Activated T-cell treated with anti-CD3 and anti-CD28 coated beads for 48 hours (primary cell): Measurements from ENCODE around the gene PSG4.
"Not testable (repeated sequence)": the region's sequence is repeated elsewhere in the genome, so short reads cannot be mapped to it uniquely, and the experiment has no call there.

Experiments
- DNase-seq: peaks from one replicate; pipeline ENCODE4 v3.0.0-alpha.2; 2020; ENCODE audit warnings: low read depth

The PSG4 gene

DNA sequence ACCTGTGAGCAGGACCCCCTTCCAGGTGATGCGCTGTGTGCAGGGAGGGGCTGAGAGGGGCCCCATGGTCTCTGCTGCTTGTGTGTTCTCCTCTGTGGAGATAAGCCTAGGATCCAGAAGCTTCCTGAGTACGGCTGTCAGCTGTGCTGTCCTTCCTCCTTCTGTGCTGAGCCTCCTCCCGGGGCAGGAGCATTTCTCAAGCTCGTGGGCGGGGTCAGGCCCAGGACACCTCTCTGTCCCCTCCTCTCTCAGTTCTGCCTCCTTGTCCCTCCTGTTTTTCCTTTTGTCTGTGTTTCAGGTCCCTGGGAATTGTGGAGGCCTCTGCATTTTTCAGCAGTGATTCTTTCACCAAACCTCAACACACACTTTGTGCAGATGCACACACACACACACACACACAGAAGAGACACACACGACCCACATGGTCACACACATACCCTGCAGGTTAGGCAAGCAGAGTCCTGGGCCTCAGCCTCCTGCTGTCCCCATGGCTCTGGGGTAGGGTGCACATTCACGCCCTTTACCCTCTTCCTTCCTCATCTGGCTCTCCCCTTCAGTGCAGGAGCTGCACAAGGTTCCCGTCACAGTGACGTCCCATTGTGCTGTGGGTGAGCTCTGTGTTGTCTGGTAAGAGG is at the start of gene PSG4:
TSS of gene PSG4 (minus strand) at position 168 of the 635 bp plus-strand sequence. CDS start at position 66, 102 bp downstream.
- DNase-seq = not testable (repeated sequence)

DNA sequence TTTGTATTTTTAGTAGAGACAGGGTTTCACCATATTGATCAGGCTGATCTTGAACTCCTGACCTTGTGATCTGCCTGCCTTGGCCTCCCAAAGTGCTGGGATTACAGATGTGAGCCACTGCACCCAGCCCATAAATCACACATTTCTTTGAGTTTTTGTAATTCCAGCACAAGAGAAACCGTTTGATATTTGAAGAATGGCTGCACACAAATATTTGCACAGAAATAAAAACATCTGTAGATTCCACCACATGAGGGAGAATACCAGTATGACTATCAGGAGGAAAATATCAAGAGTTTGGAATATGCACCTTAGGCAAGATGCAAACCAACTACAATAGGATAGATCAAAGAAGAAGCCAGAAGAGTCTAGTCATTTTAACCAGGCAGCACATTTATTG is 46.0 kb upstream of the PSG4 start:
- not testable (repeated sequence) for DNase-seq

DNA sequence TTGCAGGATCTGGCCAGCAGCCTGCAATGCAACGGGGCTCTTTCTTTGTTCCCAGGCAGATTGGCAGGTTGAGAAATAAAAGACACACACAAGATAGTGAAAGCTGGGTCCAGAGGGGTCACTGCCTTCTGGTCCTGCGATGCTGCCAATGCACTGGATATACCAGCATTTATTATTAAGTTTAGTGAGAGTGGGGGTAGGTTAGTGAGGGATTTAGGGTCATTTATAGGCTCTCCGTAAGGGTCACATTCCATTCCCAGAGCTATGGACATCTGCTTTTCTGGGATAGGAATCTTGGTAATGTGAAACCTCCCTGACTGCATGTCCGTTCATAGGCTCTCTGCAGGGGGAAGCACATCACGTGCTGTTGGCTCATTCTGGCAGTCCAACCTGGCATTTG is 44.9 kb upstream of the PSG4 start:
- DNase-seq = not testable (repeated sequence)

DNA sequence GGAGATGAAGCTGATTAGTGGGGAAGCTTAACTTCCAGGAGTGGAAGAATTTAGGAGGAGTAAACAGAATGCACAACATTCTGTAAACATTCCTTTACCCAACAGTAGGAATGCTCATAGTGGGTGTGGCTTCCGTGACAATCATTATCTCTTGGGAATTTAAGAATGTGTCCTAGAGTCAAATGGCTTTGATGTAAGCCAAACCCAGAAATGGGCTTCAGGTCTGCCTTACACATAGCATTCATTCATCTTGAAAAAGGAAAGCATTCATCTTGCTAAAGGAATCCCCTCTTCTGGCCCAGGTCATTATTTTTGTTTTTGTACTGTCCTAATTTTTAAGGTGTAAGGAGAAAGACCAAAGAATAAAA is 43.2 kb upstream of the PSG4 start:
- not testable (repeated sequence) for DNase-seq

DNA sequence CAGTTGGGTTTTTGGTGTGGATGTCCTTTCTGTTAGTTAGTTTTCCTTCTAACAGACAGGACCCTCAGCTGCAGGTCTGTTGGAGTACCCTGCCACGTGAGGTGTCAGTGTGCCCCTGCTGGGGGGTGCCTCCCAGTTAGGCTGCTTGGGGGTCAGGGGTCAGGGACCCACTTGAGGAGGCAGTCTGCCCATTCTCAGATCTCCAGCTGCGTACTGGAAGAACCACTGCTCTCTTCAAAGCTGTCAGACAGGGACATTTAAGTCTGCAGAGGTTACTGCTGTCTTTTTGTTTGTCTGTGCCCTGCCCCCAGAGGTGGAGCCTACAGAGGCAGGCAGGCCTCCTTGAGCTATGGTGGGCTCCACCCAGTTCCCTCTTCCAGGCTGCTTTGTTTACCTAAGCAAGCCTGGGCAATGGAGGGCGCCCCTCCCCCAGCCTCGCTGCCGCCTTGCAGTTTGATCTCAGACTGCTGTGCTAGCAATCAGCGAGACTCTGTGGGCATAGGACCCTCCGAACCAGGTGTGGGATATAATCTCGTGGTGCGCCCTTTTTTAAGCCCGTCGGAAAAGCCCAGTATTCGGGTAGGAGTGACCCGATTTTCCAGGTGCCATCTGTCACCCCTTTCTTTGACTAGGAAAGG is 41.9 kb upstream of the PSG4 start:
- not testable (repeated sequence) for DNase-seq

DNA sequence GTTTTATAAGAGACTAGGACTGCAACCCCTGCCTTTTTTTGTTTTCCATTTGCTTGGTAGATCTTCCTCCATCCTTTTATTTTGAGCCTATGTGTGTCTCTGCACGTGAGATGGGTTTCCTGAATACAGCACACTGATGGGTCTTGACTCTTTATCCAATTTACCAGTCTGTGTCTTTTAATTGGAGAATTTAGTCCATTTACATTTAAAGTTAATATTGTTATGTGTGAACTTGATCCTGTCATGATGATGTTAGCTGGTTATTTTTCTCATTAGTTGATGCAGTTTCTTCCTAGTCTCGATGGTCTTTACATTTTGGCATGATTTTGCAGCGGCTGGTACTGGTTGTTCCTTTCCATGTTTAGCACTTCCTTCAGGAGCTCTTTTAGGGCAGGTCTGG is 40.4 kb upstream of the PSG4 start:
- DNase-seq = not testable (repeated sequence)

DNA sequence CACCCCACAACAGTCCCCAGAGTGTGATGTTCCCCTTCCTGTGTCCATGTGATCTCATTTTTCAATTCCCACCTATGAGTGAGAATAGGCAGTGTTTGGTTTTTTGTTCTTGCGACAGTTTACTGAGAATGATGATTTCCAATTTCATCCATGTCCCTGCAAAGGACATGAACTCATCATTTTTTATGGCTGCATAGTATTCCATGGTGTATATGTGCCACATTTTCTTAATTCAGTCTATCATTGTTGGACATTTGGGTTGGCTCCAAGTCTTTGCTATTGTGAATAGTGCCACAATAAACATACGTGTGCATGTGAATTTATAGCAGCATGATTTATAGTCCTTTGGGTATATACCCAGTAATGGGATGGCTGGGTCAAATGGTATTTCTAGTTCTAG is 36.8 kb upstream of the PSG4 start:
- DNase-seq = not testable (repeated sequence)

DNA sequence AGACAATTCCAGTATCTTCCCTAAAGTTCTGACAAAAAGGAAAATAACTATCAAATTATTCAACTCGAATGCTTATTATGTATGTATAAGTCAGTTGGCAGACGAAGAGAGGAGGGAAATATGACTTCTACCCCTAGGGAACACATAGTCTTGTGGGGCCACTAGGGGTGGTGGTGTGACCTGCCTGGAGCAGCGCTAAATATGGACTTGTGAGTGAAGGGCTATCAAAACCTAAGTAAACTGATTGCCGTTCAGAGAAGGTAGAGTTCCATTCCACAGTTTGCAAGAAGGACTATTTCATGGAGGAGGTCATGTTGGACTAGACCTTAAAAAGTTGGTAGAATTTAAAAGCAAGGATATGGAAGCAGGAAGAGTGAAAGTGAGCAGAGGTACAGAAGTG is 32.8 kb upstream of the PSG4 start:
- DNase-seq = not testable (repeated sequence)

DNA sequence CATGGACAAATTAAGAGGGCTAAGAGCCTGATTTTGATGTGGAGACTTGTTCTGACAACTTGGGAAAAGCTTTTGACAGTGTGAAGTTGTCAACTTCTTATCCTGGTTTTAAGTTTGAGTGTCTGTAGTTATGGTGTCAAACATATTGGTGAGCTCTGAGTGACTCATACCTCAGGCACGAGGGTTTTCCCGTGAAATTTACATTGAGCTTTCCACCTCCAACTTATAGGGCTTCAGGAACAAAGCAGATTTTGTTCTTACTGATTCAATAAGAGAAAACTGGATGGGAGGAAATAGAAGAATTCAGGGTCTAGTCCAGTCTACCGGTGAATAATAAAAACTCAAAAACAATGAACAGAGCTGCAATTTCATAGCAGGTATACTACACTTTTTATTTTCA is 30.2 kb upstream of the PSG4 start:
- not testable (repeated sequence) for DNase-seq

DNA sequence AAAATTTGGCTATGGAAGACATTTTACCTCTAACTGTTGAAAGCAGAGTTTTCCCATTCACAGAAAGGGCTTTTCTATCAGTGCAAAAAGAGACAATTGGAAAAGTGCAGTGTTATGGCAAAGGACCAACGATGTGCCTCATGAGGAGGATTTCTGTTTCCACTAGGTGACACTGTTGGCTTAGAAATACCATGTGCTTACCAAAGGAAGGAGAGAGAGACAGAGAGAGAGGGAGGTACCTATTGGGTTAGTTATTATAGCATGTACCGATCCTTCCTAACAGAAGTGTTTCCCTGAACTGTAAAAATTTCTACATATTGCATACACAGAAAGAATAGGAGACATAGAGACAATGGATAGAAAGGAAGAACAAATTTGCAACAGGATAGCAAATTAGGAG is 23.9 kb upstream of the PSG4 start:
- DNase-seq = no peak

DNA sequence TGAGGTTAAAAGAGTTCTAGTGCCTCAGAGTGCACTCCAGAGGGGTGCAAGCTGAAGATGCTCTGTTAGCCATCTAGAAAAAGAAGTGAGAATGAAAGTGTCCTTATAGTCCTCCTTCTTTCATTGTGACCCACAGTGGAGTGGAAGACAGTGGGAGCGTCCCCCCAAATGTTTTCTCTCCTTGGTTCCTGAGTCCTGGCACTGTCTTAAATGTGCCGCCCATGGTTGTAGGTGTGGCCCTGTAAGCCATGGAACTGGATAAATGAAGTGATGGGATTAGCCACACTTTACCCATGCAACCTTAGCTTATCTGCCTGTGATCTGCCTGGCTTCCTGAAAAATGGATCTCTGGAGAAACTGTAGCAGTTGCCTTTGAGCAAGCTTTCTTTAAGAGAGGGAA is 23.3 kb upstream of the PSG4 start:
- not testable (repeated sequence) for DNase-seq

DNA sequence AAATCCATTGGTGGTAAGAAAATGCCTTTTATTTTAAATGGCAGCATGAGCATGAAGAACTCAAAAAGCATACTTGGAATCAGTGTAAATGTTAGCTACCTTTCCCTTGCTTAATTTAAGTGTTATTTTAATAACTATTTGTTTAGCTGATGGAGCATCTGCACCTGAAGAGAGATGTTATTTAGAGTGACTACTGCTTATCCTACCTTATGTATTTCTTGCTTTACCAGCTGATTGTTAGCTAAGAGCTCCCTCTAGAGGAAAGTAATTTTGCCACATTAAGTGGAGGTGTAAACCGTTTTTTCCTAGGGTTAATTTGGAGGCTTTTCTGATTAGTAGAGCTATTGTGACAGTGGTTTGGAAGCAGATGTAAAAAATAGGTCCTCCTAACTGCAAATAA is 21.5 kb upstream of the PSG4 start:
- DNase-seq = not testable (repeated sequence)

DNA sequence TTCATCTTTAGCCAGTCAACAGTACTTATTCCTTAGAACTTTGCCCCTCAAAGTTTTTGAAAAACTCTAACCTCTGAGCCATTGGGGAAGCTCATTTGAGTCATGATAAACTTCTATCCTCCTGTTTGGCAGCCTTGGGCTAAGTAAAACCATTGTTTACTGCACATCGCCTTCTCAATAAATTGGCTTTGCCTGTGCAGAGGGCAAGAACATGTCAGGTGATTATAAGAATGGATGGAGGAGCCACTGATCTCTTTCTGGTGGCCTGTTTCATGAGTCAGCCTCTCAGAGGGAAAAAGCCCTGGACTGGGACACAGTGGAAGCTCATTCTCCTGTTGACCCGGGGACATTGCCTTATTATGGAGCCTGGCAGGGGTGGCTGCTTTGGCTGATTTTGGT is 19.4 kb upstream of the PSG4 start:
- DNase-seq = no peak

DNA sequence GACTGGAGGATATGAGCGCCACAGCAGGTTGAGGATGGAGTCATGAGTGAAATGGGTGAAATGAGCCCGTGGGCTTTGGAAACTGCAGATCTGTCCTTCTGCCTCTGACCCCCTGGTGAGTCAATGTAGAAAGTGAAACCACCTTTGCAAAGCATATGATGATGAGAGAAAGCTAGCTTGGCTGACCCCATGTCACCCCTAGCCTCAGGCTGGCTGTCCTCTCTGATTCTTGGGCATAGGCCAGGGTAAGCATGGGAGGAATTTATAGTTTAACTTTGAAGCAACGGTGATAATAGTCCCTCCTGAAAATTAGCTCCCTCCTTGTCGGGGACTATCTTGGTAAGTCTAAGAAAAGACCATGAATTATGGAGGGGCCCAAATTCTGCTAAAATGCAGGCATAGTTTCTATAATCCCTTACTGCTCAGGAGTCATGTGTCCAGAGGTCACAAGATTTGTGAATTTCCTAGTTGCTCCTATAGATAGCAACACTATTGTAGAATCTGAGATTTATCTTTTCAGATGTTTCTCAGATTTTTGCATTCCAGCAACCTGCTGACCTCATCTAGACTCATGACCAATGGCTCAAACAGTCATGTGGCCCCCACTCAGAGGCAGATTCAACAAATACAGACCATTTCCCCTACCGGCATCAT is 18.9 kb upstream of the PSG4 start:
- DNase-seq = not testable (repeated sequence)

DNA sequence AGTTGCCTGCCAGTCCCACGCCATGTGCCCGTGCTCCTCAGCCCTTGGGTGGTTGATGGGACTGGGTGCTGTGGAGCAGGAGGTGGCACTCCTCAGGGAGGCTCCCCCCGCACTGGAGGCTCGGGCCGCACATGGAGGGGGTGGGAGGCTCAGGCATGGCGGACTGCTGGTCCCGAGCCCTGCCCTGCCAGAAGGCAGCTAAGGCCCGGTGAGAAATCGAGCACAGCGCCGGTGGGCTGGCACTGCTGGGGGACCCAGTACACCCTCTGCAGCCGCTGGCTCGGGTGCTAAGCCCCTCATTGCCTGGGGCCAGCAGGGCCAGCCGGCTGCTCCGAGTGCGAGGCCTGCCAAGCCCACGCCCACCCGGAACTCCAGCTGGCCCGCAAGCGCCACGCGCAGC is 16.5 kb upstream of the PSG4 start:
- DNase-seq = not testable (repeated sequence)

DNA sequence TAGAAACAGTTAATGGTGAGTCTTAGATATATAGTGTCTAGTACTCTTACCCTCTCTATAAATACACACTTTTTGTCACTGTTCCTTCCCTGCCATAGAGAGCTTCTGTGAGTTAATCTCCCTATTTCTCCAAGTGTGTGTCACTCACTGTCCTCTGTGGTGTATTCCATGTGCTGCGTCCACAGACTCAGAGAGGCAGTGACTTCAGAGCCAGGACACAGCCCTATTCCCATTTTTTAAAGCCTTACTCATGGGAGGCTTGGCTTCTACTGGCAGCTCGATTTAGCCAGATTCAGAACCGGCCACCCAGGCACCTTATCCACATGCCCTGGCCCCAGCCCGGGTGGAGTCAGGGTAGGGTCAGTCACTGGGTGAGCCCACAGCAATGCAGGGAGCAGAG is 13.7 kb upstream of the PSG4 start:
- not testable (repeated sequence) for DNase-seq

DNA sequence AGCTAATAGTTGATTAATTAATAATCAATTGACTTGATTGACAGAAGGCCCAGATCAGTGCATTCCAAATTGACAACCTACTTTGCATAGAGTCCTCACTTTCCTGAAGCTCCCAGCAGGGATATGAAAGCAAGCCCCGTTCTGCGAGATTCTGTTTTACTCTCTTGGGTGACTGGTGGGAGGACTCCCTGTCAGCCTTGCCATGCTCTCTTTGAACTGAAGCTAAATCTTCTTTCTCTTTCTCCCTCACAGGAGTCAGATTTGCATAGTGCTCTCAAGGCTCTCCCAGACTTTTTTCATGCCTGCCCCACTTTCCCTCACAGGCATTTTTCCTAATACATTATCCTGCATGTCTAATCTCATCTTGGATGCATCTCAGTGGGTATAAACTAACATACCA is 10.4 kb upstream of the PSG4 start:
- not testable (repeated sequence) for DNase-seq

DNA sequence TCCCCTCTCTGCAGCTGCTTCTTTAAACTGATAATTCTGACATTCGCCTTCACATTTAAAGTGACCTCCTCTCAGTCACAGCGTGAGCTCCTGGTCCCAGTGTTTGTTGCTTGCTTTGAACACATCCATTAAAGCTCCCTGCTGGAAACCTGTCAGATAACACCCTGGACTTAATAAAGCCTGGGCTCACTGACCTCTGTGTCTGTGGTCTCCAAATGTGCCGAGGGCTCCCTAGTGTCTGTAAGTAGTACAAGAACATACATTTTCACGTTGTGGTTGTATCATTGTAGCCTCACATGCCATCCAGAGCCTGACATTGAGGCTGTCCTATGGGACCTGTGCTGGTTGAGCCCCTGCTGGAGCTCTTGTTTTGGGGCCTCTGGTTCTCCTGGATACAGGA is 2.6 kb upstream of the PSG4 start:
- DNase-seq = no peak

DNA sequence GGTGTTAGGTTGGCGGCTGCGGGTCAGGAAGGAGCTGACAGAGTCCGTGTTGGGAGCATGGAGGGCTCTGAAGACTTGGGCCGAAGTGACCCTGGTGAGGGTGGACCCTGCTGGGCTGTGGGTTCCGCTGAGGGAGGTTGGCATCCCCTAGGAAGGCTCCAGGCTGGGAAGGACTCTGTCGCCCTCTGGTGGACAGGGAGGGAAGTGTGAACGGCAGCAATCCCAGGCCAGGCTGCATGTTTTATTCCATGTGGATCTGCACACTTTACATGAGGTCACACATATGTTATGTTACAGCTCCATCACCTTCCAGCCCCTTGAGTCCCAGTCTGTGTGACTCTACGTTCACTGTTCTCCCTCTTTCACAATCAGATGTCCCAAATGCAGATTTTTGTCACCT is 1.7 kb upstream of the PSG4 start:
- DNase-seq = not testable (repeated sequence)

DNA sequence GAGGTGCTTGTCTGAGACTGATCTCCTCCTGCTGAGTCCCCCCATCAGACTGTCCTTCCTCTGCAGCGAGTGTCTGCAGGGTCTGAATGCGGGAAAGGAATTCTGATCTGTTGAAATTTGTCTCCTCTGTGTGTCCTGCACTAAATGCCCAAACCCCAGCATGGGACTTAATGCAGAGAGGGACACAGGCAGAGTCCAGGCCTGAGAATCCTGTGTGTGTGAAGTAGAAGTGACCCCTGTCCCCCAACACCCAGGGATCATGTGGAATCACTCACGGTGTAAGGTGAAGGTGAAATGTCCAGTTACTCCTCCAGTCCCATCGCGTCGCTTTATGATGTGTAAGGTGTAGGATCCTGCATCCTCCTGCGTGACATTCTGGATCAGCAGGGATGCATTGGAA is 1.8 kb downstream of the PSG4 start:
- not testable (repeated sequence) for DNase-seq

DNA sequence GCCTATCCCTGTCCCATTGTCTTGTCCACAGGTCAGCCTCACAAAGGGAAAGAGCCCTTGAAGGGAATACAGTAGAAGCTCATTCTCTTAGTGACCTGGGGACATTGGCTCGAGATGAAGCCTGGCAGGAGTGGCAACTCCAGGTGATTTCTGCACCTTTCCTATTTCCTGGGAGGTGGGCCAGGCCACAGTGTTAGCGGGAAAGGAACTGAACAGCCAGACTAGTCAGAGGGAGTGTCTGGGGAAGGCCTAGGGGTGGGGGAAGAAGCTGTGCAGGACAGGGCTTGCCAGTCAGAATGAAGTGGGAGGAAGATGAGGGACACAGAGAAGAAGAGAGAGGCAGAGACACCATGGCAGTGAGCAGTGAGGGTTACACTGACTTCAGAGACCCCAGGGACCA is 3.5 kb downstream of the PSG4 start:
- not testable (repeated sequence) for DNase-seq

DNA sequence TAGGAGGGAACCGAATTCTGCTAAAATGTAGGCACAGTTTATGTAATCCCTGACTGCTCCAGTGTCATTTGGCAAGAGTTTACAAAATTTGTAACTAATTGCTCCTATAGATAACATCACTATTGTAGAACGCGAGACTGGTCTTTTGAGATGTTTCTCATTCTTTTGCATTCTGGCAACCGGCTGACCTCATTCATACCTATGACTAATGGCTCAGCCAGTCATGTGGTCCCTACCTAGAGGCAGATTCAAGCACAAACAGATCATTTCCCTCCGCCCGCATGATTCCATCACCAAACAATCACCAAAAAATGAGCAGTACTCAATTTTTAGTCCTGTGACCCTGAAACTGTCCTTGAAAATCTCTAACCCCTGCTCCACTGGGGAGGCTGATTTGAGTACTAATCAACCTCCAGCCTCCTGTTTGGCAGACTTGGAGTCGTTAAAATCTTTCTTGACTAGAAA is 4.1 kb downstream of the PSG4 start:
- not testable (repeated sequence) for DNase-seq

DNA sequence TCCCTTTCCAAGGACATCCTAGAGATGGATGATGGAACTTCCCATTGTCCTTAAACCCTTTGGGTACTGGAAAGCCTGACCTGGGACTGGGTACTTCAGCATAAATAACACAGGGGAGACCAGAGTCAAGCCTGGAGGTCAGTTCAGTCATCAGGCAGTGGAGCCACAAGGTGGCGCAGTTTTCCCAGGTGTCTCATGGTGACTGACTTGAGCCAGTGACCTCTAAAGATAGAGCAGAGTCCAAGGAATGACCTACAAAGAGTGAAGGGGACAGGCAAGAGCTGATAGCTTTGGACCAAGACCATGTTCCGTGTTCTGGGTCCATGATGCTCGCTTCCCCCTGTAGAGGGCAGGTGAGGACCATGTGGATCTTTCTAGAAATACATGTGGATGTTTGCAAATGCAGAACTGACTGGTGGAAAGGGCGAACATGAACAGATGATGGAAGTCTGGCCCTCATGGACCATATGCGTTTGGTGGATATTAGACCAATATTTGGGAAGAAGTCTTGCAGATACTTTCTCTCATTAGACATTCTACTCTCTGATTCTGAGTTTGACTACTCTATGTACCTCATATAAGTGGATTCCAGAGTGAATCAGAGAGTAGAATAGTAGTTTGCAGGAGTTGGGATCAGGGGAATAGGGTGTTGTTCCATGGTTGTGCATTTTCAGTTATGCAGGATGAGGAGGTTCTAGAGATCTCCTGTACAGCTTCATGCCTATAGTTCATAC is 6.6 kb downstream of the PSG4 start:
- DNase-seq = not testable (repeated sequence)
